DLD1 (cell line): ENCODE data around the gene UCHL1.
"Not testable (repeated sequence)": the region's sequence is repeated elsewhere in the genome, so short reads cannot be mapped to it uniquely, and the experiment has no call there.

Experiments used
- in situ Hi-C: cut with HindIII; loops from 2 replicates; pipeline ENCODE4 v1.10.0; 2017; ENCODE audit warnings: low sequenced_read_pairs

Gene UCHL1

GRCh38 chr4:41287005-41287404 is 30.3 kb downstream of the UCHL1 start:
- in situ Hi-C loops = no loop called here

- in situ Hi-C loops = no loop called here
These were observed 31.1 kb downstream of the UCHL1 start for GRCh38 chr4:41287852-41288251.

GRCh38 chr4:41288254-41288653 is 31.5 kb downstream of the UCHL1 start:
- in situ Hi-C loops = no loop called here

GRCh38 chr4:41290479-41290878 is 33.8 kb downstream of the UCHL1 start:
- in situ Hi-C loops = no loop called here

DNA sequence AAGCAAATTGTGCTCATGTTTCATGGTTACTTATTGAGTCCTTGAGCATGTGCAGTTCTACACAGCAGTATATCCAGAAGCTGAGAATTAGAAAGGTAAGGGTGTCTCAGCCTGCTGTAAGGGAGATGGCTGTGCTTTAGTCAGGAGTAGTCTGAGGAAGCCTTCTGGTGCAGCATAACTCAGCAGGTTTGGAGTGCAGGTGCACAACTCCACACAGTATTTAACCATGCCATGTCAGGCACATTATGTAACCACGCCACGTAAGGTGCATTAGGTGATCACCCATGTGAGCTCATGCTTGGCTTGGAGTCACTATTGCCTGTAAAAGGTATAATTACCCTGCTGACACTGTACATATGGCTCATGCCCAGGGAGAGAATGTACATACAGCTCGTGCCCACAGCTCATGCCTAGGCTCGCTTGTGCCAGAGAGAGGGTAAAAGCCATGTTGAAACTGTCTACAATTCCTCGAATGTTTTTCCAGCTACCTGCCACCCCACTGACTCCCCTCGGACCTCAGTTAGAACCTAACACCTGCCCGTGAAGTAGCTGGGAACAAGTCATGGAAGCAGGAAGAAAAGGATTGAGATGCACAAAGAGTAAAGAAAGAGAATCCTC is 37.8 kb downstream of the UCHL1 start:
- in situ Hi-C loops = no loop called here

DNA sequence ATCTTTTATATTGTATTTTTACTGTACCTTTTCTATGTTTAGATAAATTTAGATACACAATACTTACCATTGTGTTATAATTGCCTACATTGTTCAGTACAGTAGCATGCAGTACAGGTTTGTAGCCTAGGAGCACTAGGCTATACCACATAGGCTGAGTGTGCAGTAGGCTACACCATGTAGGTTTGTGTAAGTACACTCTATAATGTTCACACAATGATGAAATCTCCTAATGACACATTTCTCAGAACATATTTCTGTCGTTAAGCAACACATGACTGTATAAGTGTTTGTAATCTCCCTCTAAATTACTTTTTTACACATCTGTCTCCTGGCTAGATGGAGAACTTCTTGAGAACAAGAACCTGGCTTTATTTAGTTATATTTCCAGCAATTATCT is 40.3 kb downstream of the UCHL1 start:
- in situ Hi-C loops = no loop called here

- in situ Hi-C loops = no loop called here
These were observed 41.1 kb downstream of the UCHL1 start for GRCh38 chr4:41297832-41298231.

- in situ Hi-C loops = no loop called here
These were observed 42.8 kb downstream of the UCHL1 start for GRCh38 chr4:41299486-41299885.

- in situ Hi-C loops = no loop called here
These were observed 44.4 kb downstream of the UCHL1 start for GRCh38 chr4:41301137-41301536.

GRCh38 chr4:41303372-41304118 is 46.8 kb downstream of the UCHL1 start:
- in situ Hi-C loops = no loop called here

DNA sequence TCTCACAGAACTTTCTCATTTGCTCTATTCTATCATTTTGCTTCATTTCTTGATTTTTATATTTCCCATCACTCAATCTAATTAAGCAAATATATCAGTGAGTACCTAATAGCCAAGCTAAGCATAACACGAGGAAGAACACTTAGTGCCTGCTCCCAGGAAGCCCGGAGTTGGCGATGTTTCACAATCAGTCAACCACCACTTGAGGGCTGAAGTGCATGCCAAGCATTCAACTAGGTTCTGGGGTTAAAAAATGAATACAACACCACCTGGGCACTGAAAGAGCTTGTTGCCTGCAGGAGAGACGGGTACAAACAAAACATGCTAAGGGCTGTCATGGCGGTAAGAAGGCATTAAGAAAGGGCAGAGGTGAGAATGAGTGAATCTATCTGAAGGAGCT is 47.5 kb downstream of the UCHL1 start:
- in situ Hi-C loops = no loop called here

GRCh38 chr4:41305476-41305875 is 48.7 kb downstream of the UCHL1 start:
- in situ Hi-C loops = no loop called here

DNA sequence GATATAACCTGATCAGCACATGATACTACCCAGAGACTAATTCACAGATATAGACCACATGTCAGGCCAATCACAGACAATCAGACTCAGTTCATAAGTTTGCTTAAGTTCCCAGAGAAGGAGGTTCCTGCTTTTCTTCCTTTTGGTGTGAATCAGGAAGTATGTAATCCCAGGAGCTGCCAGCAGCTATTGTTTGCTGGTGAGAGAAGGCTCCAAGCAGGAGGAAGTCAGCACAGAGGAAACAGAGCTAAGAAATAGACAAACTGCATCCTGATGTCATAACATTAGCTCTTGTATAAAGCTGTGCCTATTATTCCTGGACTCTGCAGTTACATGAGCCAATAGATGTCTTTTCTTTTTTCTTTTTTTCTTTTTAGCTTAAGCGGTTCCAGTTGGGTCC is 50.9 kb downstream of the UCHL1 start:
- in situ Hi-C loops = no loop called here

DNA sequence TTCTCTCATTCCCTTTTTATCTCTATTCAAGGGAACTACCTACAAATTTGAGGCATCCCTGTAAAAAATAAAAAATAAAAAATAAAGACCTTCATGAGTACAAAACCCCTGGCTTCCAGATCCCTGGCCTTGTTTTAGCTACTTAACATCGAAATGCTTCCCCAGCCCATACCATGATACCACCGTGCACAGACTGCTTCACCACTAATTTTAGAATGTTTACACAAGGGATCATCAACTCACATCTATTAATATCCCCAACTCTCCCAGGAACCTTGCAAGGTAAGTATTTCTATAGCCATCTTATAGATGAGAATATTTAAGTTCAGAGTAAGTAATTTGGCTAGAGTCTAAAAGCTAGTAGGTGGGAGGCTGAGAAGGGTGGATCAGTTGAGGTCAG is 51.7 kb downstream of the UCHL1 start:
- in situ Hi-C loops = no loop called here

DNA sequence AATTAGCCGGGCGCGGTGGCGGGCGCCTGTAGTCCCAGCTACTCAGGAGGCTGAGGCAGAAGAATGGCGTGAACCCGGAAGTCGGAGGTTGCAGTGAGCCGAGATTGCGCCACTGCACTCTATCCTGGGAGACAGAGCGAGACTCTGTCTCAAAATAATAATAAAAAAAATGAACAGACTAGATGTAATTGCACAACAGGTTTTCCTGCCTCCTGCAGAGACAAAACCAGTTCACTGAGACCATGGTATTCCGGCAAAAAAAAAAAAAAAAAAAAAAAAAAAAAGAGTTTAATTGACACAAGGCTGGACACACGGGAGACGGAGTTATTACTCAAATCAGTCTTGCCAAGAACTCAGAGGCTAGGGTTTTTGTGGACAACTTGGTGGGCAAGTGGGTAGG is 58.7 kb downstream of the UCHL1 start:
- in situ Hi-C loops = not testable (repeated sequence)

DNA sequence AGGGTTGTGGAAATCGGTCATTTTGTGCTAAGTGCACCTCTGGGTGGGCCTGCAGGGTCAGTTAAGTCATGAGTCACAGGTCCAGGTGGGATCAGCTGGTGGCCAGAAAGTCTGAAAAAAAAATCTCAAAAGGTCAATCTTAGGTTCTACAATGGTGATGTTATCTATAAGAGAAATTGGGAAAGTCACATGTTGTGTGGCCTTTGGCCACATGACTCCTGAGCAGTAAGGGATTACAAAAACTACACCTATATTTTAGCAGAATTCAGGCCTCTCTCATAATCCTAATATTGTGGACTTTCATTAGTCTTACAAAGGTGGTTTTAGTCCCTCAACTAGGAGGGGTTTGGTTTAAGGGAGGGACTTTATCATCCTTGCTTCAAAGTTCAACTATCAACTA is 59.1 kb downstream of the UCHL1 start:
- in situ Hi-C loops = no loop called here
